DOHH2 (cell line): Measurements from ENCODE around the gene ENPP6.

ENCODE experiments used
- H3F3A ChIP-seq: fragments of 200-600 bp; sonication (generic), shearing (Covaris generic); 2 replicates; pipeline ENCODE4 v1.6.0; 2016; ENCODE audit warnings: antibody characterized with exemption, mild to moderate bottlenecking; ENCODE audit not compliant: control insufficient read depth, insufficient read depth
- H3K27ac ChIP-seq: fragments of 200-600 bp; sonication (generic); 2 replicates; pipeline ENCODE4 v1.5.1; 2014; ENCODE audit warnings: low read depth, mild to moderate bottlenecking, low read length, moderate library complexity
- H3K27me3 ChIP-seq: fragments of 200-600 bp; sonication (generic); 2 replicates; pipeline ENCODE4 v1.6.1; 2014; ENCODE audit warnings: mild to moderate bottlenecking, low read length, mixed read lengths; ENCODE audit not compliant: control insufficient read depth
- H3K36me3 ChIP-seq: fragments of 200-600 bp; sonication (generic); 2 replicates; pipeline ENCODE4 v1.6.1; 2014; ENCODE audit warnings: mild to moderate bottlenecking, low read length, moderate library complexity, mixed read lengths; ENCODE audit not compliant: control insufficient read depth
- H3K4me1 ChIP-seq: fragments of 200-600 bp; sonication (generic); 2 replicates; pipeline ENCODE4 v1.6.1; 2014; ENCODE audit warnings: mild to moderate bottlenecking, low read length, mixed read lengths; ENCODE audit not compliant: control insufficient read depth
- H3K4me2 ChIP-seq: fragments of 200-600 bp; sonication (generic); 2 replicates; pipeline ENCODE4 v1.6.0; 2014; ENCODE audit warnings: mild to moderate bottlenecking, low read length, moderate library complexity
- H3K4me3 ChIP-seq: fragments of 200-600 bp; sonication (generic); 2 replicates; pipeline ENCODE4 v1.5.1; 2014; ENCODE audit warnings: mild to moderate bottlenecking, low read length, mixed read lengths
- H3K79me2 ChIP-seq: fragments of 200-600 bp; sonication (generic); 2 replicates; pipeline ENCODE4 v1.6.1; 2014; ENCODE audit warnings: mild to moderate bottlenecking, low read length, mixed read lengths; ENCODE audit not compliant: control insufficient read depth
- H3K9me2 ChIP-seq: fragments of 200-600 bp; sonication (generic); replicated peaks from 2 replicates; pipeline ENCODE4 v1.6.1; 2014; ENCODE audit warnings: mild to moderate bottlenecking, low read length, mixed read lengths; ENCODE audit not compliant: control insufficient read depth
- H3K9me3 ChIP-seq: fragments of 200-600 bp; sonication (generic); 2 replicates; pipeline ENCODE4 v1.6.1; 2014; ENCODE audit warnings: antibody characterized with exemption, low read length, mixed read lengths; ENCODE audit not compliant: control insufficient read depth, insufficient read depth
- H4K20me1 ChIP-seq: fragments of 200-600 bp; sonication (generic); 2 replicates; pipeline ENCODE4 v1.6.0; 2014; ENCODE audit warnings: low read depth, mild to moderate bottlenecking, antibody characterized with exemption, low read length, moderate library complexity; ENCODE audit not compliant: control insufficient read depth, insufficient read depth
- EZH2phosphoT487 ChIP-seq: fragments of 200-600 bp; sonication (generic); IDR thresholded peaks from 2 replicates; pipeline ENCODE4 v1.6.1; 2017; ENCODE audit warnings: borderline replicate concordance, mild to moderate bottlenecking, antibody characterized with exemption, low read length, moderate library complexity, mixed read lengths
- TF ChIP-seq, protein P1 (sequence below): fragments of 200-600 bp; sonication (generic); IDR thresholded peaks from one replicate; pipeline ENCODE4 v1.5.1; 2014; ENCODE audit warnings: antibody characterized with exemption, mild to moderate bottlenecking, low read depth, low read length; ENCODE audit not compliant: poor library complexity, severe bottlenecking

ENPP6 gene

DNA sequence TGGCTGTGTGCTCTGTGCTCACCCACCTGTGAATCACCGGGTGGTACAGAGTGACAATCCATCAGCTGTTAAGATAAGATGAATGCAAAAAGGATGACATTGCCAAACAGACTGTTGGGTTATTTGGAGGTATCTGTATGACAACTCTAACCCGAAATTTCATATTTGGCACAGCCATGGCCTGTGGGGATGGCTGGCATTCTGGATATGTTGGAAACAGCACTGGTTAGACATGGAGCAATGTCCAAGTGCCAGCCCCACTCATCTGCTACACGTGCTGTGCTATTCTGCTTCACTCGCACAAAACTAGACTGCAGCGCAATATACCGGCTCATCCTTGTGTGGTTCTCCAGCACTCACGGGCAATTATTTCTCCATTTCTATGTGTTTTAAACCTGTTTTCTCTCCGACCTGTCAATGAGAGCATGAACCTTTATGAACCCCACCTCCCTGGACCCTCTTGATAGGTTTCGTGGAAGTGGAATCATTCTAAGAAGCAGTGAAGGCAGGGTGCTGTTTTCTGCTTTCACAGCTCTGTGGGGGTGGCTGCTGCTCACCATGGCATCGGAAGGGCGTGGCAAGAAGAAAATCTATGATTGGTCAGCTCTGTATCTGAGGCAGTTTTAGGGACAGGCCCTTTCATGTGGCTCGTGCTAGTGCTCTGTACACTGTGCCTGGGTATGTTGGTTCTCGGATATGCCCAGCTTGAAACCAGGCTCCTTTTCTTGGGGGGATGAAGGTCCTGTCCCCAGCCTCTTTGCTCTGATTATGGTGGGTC lies 94.9 kb downstream of the ENPP6 start:
- H3K36me3 ChIP-seq = no peaks in the 10 kb centered on the region
- H3K79me2 ChIP-seq = no peaks in the 10 kb centered on the region
- no peak overlapping the region for H3K4me2 ChIP-seq
- H4K20me1 ChIP-seq = no peaks in the 10 kb centered on the region
- H3K9me2 ChIP-seq = no peaks in the 10 kb centered on the region
- H3F3A ChIP-seq = no peaks in the 10 kb centered on the region
- no peak overlapping the region for H3K4me3 ChIP-seq
- H3K27ac ChIP-seq = no peak overlapping the region
- no peaks in the 10 kb centered on the region for H3K9me3 ChIP-seq
- no peaks in the 10 kb centered on the region for H3K4me1 ChIP-seq
- no peak for TF ChIP-seq EZH2phosphoT487
- TF ChIP-seq, protein P1, sequence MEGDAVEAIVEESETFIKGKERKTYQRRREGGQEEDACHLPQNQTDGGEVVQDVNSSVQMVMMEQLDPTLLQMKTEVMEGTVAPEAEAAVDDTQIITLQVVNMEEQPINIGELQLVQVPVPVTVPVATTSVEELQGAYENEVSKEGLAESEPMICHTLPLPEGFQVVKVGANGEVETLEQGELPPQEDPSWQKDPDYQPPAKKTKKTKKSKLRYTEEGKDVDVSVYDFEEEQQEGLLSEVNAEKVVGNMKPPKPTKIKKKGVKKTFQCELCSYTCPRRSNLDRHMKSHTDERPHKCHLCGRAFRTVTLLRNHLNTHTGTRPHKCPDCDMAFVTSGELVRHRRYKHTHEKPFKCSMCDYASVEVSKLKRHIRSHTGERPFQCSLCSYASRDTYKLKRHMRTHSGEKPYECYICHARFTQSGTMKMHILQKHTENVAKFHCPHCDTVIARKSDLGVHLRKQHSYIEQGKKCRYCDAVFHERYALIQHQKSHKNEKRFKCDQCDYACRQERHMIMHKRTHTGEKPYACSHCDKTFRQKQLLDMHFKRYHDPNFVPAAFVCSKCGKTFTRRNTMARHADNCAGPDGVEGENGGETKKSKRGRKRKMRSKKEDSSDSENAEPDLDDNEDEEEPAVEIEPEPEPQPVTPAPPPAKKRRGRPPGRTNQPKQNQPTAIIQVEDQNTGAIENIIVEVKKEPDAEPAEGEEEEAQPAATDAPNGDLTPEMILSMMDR = no peak
- H3K27me3 ChIP-seq = peaks cover 5% of the 10 kb centered on the region

DNA sequence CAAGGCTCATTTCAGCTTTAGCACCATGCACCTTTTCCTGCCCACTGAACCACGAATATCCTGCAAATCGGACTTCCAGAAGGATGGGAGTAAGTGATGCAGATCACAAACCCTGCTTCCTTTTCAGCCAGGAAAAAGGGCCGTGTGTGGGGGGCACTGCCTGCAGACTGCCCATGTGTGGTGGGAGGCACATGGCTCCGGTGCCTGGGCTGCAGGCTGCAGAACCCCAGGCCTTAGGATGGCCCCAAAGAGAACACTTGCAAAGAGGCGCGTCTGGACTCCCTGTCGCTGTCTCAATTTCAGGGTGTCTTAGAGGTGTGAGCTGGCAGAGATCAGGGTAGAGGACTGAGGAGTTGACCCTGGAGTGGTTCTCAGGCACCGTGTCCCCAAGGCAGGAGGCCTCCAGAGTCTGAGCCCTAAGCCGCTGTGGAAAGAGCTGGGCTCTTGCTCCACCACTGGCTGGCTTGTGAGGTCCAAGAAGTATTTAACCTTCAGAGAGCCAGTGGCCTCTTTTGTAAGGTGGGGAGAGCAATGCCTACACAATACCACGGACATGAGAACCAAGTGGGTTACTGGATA lies 97.0 kb downstream of the ENPP6 start:
- Histone ChIP-seq H3K4me1 (no peaks in the 10 kb centered on the region), H3F3A (no peaks in the 10 kb centered on the region), H3K9me3 (no peaks in the 10 kb centered on the region), H3K9me2 (no peaks in the 10 kb centered on the region), H3K79me2 (no peaks in the 10 kb centered on the region), H3K36me3 (no peaks in the 10 kb centered on the region), H3K27me3 (peaks cover 5% of the 10 kb centered on the region), H3K4me3 (no peak overlapping the region), H3K4me2 (no peak overlapping the region), H3K27ac (no peak overlapping the region), H4K20me1 (no peaks in the 10 kb centered on the region)
- TF ChIP-seq, protein P1 = no peak

DNA sequence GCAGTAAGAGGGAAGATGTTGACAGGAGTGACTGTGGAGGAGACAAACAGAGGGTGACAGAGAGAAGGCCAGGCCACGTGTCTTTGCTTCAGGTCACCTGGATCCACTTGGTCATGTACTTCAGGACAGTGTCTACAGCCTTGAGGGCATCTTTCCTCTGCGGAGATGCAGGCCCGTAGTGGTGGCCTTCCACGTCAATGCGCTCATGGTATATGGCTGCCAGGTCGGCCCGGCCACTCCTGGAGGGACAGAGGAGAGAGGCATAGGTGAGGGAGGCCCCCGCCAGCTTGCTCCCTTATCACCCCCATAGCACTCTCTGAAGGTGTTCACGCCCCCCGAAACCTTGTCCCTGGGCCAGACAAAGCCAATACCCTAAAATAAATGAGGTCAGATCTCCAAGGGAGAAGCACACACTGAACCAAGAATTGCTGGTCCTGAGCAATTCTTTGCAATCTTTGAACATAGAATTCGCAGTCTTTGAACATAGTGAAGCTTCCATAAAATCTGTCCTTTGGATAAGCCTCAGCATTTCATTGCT lies 99.9 kb downstream of the ENPP6 start:
- H3K27me3 ChIP-seq = no peaks in the 10 kb centered on the region
- no peak overlapping the region for H3K4me3 ChIP-seq
- H3K4me1 ChIP-seq = no peaks in the 10 kb centered on the region
- no peak overlapping the region for H3K4me2 ChIP-seq
- no peak for TF ChIP-seq EZH2phosphoT487
- TF ChIP-seq, protein P1 = no peak
- no peaks in the 10 kb centered on the region for H3K9me3 ChIP-seq
- H3K79me2 ChIP-seq = no peaks in the 10 kb centered on the region
- H4K20me1 ChIP-seq = no peaks in the 10 kb centered on the region
- H3F3A ChIP-seq = no peaks in the 10 kb centered on the region
- H3K9me2 ChIP-seq = no peaks in the 10 kb centered on the region
- H3K27ac ChIP-seq = no peak overlapping the region
- H3K36me3 ChIP-seq = no peaks in the 10 kb centered on the region
